G401.6 (cell line): ENCODE measurements around the gene SERTAD4.
A peak's percentile ranks its signal among the peaks of the same experiment; 100 is the strongest.
"Not testable (repeated sequence)": the region's sequence is repeated elsewhere in the genome, so short reads cannot be mapped to it uniquely, and the experiment has no call there.

Experiments used
- FAIRE-seq: peaks from 2 replicates; lab custom pipeline; 2012; peaks lifted over from hg19 to GRCh38; lab: Jason Lieb, UNC

The SERTAD4 gene

DNA sequence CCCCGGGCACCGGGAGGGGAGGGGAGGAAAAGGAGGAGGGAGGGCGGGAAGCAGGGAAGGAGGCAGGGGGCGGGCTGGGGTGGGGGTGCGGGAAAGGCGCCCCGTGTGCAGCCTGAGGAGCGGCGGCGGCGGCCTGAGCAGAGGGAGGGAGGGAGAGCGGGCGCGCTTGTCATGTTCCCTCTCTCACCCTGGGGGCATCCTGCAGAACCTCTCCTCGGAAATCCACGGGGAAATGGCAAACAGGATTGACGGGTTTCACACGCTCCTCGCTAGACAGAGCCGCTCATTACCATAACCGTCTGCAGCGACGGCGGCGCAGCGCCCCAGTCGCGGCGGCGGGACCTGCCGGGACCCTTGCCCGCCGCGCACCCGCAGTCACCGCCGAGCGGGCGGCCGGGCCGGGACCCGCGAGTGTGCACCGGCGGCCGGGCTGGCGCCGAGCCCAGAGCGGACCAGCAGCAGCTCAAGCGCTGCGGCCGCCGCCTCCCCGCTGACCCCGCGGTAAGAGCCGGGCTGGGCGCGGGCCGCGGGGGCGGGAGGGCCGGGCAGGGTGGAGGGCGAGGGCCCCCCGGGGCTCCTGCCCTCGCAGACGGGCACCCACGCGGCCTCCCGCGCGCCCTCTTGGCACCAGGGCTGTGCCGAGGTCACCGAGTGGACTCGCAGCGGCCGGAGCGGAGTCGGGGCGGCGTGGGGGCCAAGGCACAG, at the start of gene SERTAD4:
Gene SERTAD4, plus strand, starts transcription at position 286 of the 705 bp plus-strand sequence. CDS start 5,165 bp downstream, outside the sequence.
- FAIRE-seq = no peak

DNA sequence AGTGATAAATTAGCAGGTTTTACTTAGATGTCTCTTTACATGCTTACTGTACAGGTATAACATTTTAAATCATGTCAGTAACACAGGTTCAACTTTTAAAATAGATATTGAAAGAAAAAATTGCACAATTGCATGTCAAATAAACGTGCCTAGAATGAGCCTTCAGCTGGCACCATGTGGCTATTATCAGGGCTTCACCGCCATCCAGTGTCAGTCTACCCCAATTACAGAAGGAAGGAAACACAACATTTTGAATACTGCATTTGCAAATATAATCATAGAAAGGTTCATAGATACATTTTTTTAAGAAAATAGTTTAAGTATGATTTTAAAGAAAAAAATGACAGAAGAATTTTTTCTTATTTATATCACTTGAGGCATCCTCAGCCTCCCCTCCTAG, 47.5 kb upstream of the SERTAD4 start:
- FAIRE-seq = no peak

GRCh38 chr1:210187849-210188606, 44.6 kb upstream of the SERTAD4 start:
- not testable (repeated sequence) for FAIRE-seq

DNA sequence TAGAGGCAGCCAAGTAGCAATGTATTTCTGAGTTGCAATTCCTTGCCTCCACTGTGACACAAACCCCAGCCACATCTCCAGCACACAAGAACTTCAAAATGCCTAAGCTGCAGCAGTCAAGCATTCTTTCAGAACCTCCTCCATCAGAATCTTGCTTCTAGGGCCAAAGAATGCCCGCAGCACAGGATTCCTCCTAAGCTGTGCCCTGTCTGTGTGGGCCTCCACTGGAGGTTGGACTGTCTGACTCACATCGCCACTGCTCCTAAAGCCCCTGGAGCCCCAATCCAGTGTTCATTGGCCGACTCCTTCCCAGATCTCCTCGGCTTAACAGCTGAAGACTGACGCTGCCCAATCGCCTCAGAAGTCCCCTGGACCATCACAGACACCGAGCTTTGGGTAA, 43.2 kb upstream of the SERTAD4 start:
- FAIRE-seq = no peak

DNA sequence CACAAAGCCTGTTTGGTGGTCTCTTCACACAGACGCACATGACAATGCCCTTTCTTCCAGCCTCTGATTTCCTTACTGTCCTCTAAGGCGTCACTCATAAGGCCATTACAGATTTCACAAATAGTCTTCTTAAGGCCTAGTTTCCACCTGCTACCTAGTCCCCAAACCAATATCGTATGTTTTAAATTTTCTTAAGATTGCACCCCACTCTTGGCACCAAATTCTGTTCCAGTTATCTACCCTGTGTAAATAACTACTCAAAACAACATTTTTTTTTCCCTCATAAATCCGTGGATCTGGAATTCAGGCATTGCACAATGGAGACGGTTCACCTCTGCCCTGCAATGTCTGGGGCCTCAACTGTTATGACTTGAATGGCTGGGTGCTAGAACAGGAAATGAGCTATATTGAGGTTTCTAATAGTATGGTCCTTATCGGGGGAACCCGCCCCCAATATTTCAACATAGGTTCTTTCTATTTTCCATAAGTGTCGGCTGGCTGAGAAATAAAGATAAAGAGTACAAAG, 36.9 kb upstream of the SERTAD4 start:
- no peak for FAIRE-seq

DNA sequence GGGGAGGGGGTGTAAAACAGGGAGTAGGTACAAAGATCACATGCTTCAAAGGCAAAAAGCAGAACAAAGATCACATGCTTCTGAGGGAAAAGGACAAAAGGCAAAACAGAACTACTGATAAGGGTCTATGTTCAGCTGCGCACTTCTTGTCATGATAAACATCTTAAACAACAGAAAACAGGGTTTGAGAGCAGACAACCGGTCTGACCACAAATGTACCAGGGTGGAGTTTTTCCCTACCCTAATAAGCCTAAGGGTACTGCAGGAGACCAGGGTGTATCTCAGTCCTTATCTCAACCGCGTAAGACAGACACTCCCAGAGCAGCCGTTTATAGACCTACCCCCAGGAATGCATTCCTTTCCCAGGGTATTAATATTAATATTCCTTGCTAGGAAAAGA, 36.3 kb upstream of the SERTAD4 start:
- FAIRE-seq = not testable (repeated sequence)

DNA sequence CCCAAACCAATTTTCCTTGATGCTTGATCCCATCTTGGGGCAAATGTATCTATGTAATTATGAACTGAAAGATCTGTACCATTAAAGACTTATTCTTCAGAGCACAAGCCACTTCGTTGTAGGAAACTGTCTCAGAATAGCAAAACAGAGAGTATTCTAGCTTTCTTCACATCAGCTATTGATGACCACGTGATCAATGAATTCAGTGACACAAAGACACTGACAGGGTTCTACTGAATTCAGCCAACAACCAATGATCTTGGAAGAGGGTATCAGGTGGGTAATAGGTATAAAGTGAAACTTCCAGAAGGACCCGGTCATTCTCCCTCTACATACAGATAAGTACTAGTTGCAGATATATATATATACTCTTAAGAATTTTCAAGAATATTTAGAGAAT, 33.8 kb upstream of the SERTAD4 start:
- FAIRE-seq = no peak

GRCh38 chr1:210200124-210200736, 32.4 kb upstream of the SERTAD4 start:
- peak; percentile 68 for FAIRE-seq

DNA sequence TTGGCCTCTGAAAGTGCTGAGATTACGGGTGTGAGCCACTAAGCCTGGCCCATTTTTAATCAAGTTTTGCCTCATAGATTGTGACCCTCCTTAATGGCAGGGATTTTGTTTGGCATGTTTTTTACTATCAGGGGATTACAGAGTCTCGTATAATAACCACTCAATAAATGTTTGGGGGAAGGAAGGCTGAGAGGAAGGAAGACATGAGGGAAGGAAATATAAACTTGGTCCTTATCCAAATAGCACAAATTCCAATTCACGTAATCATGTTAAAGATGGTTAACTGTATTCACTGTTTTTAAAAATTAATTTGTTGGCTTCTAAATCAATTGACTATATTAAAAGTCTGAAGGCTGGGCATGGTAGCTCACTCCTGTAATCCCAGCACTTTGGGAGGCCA, 30.9 kb upstream of the SERTAD4 start:
- no peak for FAIRE-seq

DNA sequence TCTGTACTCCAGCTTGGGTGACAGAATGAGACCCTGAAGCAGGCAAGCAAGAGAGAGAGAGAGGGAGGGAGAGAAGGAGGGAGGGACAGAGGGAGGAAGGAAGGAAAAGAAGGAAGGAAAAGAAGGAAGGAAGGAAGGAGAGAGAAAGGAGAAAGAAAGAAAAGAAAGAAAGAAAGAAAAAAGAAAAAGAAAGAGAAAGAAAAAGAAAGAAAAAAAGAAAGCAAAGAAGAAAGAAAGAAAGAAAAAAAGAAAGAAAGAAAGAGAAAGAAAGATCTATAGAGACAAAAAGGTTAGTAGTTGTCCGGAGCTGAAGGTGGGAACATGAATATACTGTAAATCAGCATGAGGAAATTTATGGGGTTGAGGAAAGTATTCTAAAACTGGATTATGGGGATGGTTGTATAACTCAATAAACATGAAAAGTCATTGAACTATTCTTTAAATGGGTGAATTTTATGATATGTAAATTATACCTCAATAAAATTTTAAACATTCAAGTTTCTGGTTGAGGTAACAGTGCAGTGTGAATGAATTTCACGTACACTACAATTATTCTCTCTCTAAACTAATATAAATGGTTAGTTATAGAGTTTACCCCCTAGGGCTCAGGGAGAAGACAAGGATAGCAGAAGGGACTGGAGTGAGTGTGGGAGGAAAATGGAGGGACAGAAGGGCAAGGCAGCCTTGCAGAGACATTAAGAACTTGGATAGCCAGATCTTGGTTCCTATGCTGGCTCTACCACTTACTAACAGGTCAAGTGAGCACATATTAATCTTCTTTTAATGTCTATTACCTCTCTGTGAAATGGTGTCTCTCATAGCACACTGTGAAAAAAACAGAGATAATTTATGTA, 24.8 kb upstream of the SERTAD4 start:
- FAIRE-seq = no peak

DNA sequence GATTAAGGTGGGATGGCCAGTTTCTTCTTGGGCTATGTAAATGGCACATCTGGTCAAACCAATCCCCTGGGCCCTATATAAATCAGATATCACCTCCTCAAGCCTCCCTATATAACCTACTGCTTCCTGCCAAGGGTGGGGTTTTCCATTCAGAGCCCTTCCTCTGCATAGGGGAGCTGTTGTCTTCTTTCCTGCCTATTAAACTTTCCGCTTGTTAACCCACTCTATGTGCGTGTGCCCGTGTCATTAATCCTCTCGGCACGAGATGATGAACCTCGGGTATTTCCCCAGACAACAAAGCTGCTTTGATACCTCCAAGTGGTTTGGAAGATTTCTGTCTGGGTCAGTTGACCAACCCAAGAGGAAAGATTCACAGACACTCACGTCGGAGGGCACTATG, 19.3 kb upstream of the SERTAD4 start:
- FAIRE-seq = no peak

GRCh38 chr1:210214573-210215409, 17.8 kb upstream of the SERTAD4 start:
- no peak for FAIRE-seq

GRCh38 chr1:210217482-210217881, 15.1 kb upstream of the SERTAD4 start:
- FAIRE-seq = no peak

DNA sequence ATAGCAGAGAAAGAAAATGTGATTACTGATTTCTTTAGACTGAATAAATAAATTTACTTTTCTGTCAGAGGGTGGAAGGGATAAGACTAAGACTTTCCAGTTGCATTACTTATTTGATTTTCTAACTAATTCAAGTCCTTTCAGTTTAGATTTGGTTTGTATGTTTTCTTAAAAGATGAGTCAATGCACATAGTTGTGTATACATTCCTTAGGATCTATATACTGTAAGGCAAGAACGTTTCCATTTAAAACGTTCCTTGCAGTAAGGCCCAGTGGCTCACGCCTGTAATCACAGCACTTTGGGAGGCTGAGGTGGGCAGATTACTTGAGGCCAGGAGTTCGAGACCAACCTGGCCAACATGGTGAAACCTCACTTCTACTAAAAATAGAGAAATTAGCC, 14.5 kb upstream of the SERTAD4 start:
- FAIRE-seq = no peak

DNA sequence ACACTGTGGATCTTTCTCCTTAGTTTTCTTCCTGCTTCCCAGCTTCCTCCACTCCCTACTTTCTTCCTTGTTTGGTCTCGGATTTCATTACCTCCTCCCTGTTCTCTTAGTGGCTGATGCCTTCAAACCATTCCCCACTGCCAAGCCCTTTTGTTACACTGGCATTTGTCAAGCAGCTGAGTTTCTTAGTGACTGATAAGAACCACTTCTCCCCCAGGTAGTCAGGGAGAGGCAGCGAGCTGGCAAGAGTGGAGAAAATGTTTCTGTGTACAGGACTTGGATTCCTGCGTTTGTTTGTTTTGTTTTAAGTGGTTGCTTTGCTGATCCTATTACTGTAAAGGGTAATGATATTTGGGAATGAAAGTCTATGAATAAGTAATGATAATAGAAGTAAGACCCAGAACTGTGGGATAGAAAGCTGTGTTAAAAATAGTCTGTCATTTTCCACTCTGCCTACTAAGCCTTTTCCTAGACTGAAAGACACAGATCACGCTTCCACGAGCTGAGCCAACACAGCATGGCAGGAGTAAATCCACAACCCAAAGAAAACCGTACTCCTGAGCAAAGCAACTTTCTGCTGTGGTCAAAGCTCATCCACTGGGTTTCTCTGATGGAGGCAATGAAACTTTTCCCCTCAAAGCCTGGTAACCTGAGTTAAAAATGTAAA, 10.1 kb upstream of the SERTAD4 start:
- peak; percentile 94 for FAIRE-seq

GRCh38 chr1:210223226-210223904, 9.2 kb upstream of the SERTAD4 start:
- no peak for FAIRE-seq

DNA sequence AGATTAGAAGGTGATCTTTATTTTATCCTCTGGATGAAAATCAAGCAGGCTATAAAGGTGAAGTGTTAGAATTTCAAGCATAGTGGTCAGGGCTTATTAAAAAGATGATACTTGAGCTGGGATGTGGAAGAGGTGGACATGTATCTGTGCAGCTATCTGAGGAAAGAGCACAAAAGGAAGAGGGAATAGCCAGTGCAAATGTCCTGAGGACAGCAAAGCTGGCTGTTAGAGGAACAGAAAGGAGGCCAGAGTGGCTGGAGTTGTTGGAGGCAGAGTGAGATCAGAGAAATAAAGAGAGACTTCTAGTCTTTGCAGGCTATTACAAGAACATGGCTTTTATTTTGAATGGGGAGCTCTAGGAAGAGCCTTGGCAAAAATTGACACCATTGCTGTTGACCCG, 4.4 kb upstream of the SERTAD4 start:
- FAIRE-seq = no peak

GRCh38 chr1:210230149-210230695, 2.4 kb upstream of the SERTAD4 start:
- FAIRE-seq = peak; percentile 67

DNA sequence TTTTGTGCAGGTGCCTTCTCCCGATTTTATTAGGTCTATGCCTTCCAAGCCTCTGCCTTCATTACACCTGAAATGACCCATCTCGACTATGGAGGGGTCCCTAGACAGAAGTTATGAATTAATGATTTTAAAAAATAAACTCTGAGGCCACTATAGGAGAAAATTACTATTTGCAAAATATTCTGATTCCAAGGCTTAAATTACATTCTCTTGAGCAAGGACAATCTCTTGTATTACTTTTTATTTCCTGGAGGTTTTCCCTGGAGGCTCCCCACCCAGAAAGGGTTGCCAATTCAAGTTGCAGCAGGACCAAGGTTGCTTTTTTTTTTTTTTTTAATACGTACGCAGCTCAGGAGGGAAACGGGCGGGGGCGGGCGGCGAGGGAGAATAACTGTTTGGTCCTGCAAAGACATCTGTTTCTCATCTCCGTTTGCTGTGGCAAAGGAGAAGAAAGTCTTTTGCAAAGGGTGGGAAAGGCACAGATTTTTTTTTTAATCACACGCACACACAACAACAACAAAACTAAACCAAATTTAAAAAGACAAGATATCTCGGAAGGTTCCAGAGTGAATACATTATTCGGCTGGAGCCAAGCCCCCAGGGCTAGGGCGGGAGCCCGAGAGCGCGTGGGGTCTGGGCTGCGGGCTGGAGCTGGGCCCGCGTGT, 618 bp upstream of the SERTAD4 start:
- FAIRE-seq = no peak
